ENCODE data around the gene SARDH. TPM values are rescaled to one million over a fixed set of nuclear protein-coding genes. Genes with fewer than 3 reads are reported as not detected.

The SARDH gene
- total RNA-seq, 1 donor from 2014 or later: 0.56 TPM

GRCh38 chr9:133728856-133729616 is 9.1 kb downstream of the SARDH start:
- no peak overlapping the region for H3K4me3 Mint-ChIP-seq (ENCODE audit: unreplicated experiment)
- H3K9me3 Mint-ChIP-seq (ENCODE audit: unreplicated experiment): no peaks in the 10 kb centered on the region
- H3K27me3 Mint-ChIP-seq (ENCODE audit: unreplicated experiment): peaks cover 26% of the 10 kb centered on the region
- TF ChIP-seq, protein P1, sequence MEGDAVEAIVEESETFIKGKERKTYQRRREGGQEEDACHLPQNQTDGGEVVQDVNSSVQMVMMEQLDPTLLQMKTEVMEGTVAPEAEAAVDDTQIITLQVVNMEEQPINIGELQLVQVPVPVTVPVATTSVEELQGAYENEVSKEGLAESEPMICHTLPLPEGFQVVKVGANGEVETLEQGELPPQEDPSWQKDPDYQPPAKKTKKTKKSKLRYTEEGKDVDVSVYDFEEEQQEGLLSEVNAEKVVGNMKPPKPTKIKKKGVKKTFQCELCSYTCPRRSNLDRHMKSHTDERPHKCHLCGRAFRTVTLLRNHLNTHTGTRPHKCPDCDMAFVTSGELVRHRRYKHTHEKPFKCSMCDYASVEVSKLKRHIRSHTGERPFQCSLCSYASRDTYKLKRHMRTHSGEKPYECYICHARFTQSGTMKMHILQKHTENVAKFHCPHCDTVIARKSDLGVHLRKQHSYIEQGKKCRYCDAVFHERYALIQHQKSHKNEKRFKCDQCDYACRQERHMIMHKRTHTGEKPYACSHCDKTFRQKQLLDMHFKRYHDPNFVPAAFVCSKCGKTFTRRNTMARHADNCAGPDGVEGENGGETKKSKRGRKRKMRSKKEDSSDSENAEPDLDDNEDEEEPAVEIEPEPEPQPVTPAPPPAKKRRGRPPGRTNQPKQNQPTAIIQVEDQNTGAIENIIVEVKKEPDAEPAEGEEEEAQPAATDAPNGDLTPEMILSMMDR (IDR thresholded peaks at IDR 0.05): no peak
- H3K4me1 Mint-ChIP-seq (ENCODE audit: unreplicated experiment): no peaks in the 10 kb centered on the region
- H3K36me3 Mint-ChIP-seq (ENCODE audit: unreplicated experiment): no peaks in the 10 kb centered on the region
- H3K27ac Mint-ChIP-seq (ENCODE audit: unreplicated experiment): no peak overlapping the region
- DNase-seq (ENCODE audit: extremely low spot score, unreplicated experiment): peak; percentile 59

GRCh38 chr9:133727876-133728441 is 10.2 kb downstream of the SARDH start:
- peak; percentile 78 for DNase-seq (ENCODE audit: extremely low spot score, unreplicated experiment)
- Mint-ChIP-seq H3K36me3 (ENCODE audit: unreplicated experiment) (no peaks in the 10 kb centered on the region), H3K9me3 (ENCODE audit: unreplicated experiment) (no peaks in the 10 kb centered on the region), H3K4me3 (ENCODE audit: unreplicated experiment) (no peak overlapping the region), H3K4me1 (ENCODE audit: unreplicated experiment) (no peaks in the 10 kb centered on the region), H3K27ac (ENCODE audit: unreplicated experiment) (no peak overlapping the region), H3K27me3 (ENCODE audit: unreplicated experiment) (peaks cover 34% of the 10 kb centered on the region)
- TF ChIP-seq, protein P1 (IDR thresholded peaks at IDR 0.05): no peak

DNA sequence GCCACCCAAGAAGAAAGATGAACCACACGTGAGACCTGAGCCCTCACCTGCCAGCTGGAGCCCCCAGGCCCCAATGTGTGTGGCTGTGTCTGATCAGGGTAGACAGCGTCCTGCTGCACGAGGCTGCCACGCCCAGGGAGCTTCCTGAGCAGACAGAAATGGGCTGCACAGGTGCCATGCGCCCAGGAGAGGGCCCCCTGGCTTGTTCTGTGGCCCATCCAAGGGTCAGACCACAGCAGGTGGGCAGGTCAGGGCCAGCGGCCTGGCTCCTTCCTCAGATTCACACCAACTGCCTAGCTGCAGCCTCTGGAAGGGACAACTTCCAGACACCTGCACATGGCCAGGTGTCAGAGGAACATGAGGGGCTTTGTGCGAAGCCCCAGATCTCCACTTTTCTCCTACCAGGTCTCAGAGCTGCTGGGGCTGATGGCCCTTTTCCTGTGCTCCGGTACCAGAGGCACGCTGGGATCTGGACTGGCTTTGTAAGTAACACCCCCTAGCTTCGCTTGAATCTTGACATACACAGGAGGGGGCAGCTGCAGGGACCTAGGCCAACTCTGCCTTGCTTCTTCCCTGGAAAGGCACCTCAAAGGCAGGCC is 10.8 kb downstream of the SARDH start:
- TF ChIP-seq, protein P1 (IDR thresholded peaks at IDR 0.05): no peak
- no peak overlapping the region for H3K4me3 Mint-ChIP-seq (ENCODE audit: unreplicated experiment)
- H3K27me3 Mint-ChIP-seq (ENCODE audit: unreplicated experiment): peaks cover 39% of the 10 kb centered on the region
- no peaks in the 10 kb centered on the region for H3K9me3 Mint-ChIP-seq (ENCODE audit: unreplicated experiment)
- H3K27ac Mint-ChIP-seq (ENCODE audit: unreplicated experiment): no peak overlapping the region
- no peaks in the 10 kb centered on the region for H3K36me3 Mint-ChIP-seq (ENCODE audit: unreplicated experiment)
- H3K4me1 Mint-ChIP-seq (ENCODE audit: unreplicated experiment): no peaks in the 10 kb centered on the region
- DNase-seq (ENCODE audit: extremely low spot score, unreplicated experiment): peak; percentile 81

- H3K9me3 Mint-ChIP-seq (ENCODE audit: unreplicated experiment): no peaks in the 10 kb centered on the region
- H3K27ac Mint-ChIP-seq (ENCODE audit: unreplicated experiment): no peak overlapping the region
- peaks cover 45% of the 10 kb centered on the region for H3K27me3 Mint-ChIP-seq (ENCODE audit: unreplicated experiment)
- H3K4me3 Mint-ChIP-seq (ENCODE audit: unreplicated experiment): no peak overlapping the region
- DNase-seq (ENCODE audit: extremely low spot score, unreplicated experiment): peak; percentile 85
- no peaks in the 10 kb centered on the region for H3K4me1 Mint-ChIP-seq (ENCODE audit: unreplicated experiment)
- no peaks in the 10 kb centered on the region for H3K36me3 Mint-ChIP-seq (ENCODE audit: unreplicated experiment)
- TF ChIP-seq, protein P1 (IDR thresholded peaks at IDR 0.05): peak; percentile 66
These were observed 11.5 kb downstream of the SARDH start for GRCh38 chr9:133726401-133727276.
